HepG2 (cell line): ENCODE results near the gene CNPPD1. TPM values are rescaled to one million over a fixed set of nuclear protein-coding genes. Genes with fewer than 3 reads are reported as not detected.

Experiments
- CBX1 ChIP-seq: IDR thresholded peaks from one replicate; pipeline ENCODE4 v1.6.1; 2016; ENCODE audit warnings: antibody characterized with exemption, low read depth
- FOXM1 ChIP-seq: sonication (generic); formaldehyde crosslinking; IDR thresholded peaks from 2 replicates; pipeline ENCODE4 v1.5.0; 2020; ENCODE audit warnings: missing genetic modification reagents
- NFAT5 ChIP-seq: sonication (generic); formaldehyde crosslinking; IDR thresholded peaks from 2 replicates; pipeline ENCODE4 v1.4.0; 2020; ENCODE audit warnings: missing genetic modification reagents
- REST ChIP-seq, 2 experiments: IDR thresholded peaks; 2 replicates each; pipeline ENCODE4 v1.6.1; 2011 to 2012; ENCODE audit warnings: low read length in 2 of 2, borderline replicate concordance in 1 of 2, low read depth in 1 of 2, mild to moderate bottlenecking in 1 of 2, moderate library complexity in 1 of 2
- SOX6 ChIP-seq, 2 experiments: fragments of 450-650 bp in 1 of 2; sonication (generic) in 1 of 2; formaldehyde crosslinking in 1 of 2; IDR thresholded peaks; 2 replicates each; pipeline versions ENCODE4 v1.4.0 to v1.6.1; 2017 to 2020; ENCODE audit warnings: antibody characterized with exemption in 1 of 2, mild to moderate bottlenecking in 1 of 2, missing genetic modification reagents in 1 of 2
- TOE1 ChIP-seq: sonication (generic); formaldehyde crosslinking; IDR thresholded peaks from 2 replicates; pipeline ENCODE4 v1.4.0; 2020; ENCODE audit warnings: mild to moderate bottlenecking, missing genetic modification reagents
- ZNF101 ChIP-seq: sonication (generic); formaldehyde crosslinking; IDR thresholded peaks from 2 replicates; pipeline ENCODE4 v1.4.0; 2020; ENCODE audit warnings: mild to moderate bottlenecking, low read depth, missing genetic modification reagents, borderline replicate concordance
- ZNF503 ChIP-seq: sonication (generic); formaldehyde crosslinking; IDR thresholded peaks from 2 replicates; pipeline ENCODE4 v1.4.0; 2020; ENCODE audit warnings: missing genetic modification reagents
- ZNF768 ChIP-seq: sonication (generic); formaldehyde crosslinking; IDR thresholded peaks from 2 replicates; pipeline ENCODE4 v1.4.0; 2020; ENCODE audit warnings: missing genetic modification reagents
- ZSCAN29 ChIP-seq: sonication (generic); formaldehyde crosslinking; conservative IDR thresholded peaks from 2 replicates; pipeline ENCODE4 v1.4.0; 2020; ENCODE audit warnings: mild to moderate bottlenecking, missing genetic modification reagents
- polyA plus RNA-seq, 8 experiments: library from polyadenylated mRNA; depleted of rRNA in 3 of 8; stranded (reverse) in 7 of 8; unstranded in 1 of 8; fragments of >200 nt; fragmentation: Illumina TruSeq in 4 of 8; extraction: Trizol in 4 of 8; gene quantifications; 2 replicates each; pipeline versions ENCODE4 v1.2.1 to v1.2.3, GENCODE V29; 2011 to 2016; ENCODE audit warnings: low read depth in 4 of 8, missing spikeins in 1 of 8, mixed read lengths in 1 of 8; ENCODE audit not compliant: insufficient read depth in 1 of 8
- total RNA-seq, 5 experiments: library from RNA; depleted of rRNA; stranded (reverse); fragments of >200 nt; fragmentation: Illumina TruSeq; extraction: Trizol; gene quantifications; 2 replicates each; pipeline ENCODE4 v1.2.3, GENCODE V29; 2016; ENCODE audit warnings: low read depth in 1 of 5
- TF ChIP-seq, protein P1 (sequence below): sonication (generic); formaldehyde crosslinking; IDR thresholded peaks from 2 replicates; pipeline ENCODE4 v1.5.1; 2020; ENCODE audit warnings: mild to moderate bottlenecking, missing genetic modification reagents

Gene CNPPD1
- total and polyA plus RNA-seq, 2 of the 13 experiments (the other 11 are each of a cell fraction or from before 2014, with no cell fraction given) = 35.5 to 49.4 TPM

GRCh38 chr2:219207884-219208740, 31.4 kb upstream of the CNPPD1 start (continued):
- TF ChIP-seq ZNF503 (CRISPR knock-in tag) = peak; percentile 37; the same call in 1 of the 2 replicates
- TF ChIP-seq ZNF768 (CRISPR knock-in tag) = peak; percentile 7; the same call in 1 of the 2 replicates
- TF ChIP-seq, protein P1, sequence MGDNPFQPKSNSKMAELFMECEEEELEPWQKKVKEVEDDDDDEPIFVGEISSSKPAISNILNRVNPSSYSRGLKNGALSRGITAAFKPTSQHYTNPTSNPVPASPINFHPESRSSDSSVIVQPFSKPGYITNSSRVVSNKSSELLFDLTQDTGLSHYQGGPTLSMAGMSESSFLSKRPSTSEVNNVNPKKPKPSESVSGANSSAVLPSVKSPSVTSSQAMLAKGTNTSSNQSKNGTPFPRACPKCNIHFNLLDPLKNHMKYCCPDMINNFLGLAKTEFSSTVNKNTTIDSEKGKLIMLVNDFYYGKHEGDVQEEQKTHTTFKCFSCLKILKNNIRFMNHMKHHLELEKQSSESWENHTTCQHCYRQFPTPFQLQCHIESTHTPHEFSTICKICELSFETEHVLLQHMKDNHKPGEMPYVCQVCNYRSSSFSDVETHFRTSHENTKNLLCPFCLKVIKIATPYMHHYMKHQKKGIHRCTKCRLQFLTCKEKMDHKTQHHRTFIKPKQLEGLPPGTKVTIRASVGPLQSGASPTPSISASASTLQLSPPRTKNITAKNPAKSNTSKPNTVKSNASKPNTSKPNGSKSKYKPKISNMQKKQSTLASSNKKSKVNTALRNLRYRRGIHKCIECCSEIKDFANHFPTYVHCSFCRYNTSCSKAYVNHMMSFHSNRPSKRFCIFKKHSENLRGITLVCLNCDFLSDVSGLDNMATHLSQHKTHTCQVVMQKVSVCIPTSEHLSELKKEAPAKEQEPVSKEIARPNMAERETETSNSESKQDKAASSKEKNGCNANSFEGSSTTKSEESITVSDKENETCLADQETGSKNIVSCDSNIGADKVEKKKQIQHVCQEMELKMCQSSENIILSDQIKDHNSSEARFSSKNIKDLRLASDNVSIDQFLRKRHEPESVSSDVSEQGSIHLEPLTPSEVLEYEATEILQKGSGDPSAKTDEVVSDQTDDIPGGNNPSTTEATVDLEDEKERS = 0 out of 2 replicates have a peak, but pooled peaks have one; percentile 19
- peak; percentile 60; the same call in 1 of the 2 replicates for TF ChIP-seq ZSCAN29 (CRISPR knock-in tag)
- TF ChIP-seq REST (IDR thresholded peaks at IDR 0.05; ENCODE audit: borderline replicate concordance in 1 of 2, low read depth in 1 of 2, low read length in 2 of 2) = peak in 1 of 2 experiments; percentile 37; a peak in 1 of 4 replicates
- no peak for TF ChIP-seq ZNF101 (CRISPR knock-in tag)
- peak; percentile 9 for TF ChIP-seq CBX1
- TF ChIP-seq TOE1 (CRISPR knock-in tag) = no peak
- TF ChIP-seq NFAT5 (CRISPR knock-in tag) = no peak
- no peak for TF ChIP-seq FOXM1 (CRISPR knock-in tag)
- no peak for TF ChIP-seq SOX6 (IDR thresholded peaks at IDR 0.05)
- TF ChIP-seq SOX6 (CRISPR knock-in tag; IDR thresholded peaks at IDR 0.05) = peak; percentile 87
